Stimulated activated CD8-positive, alpha-beta memory T cell treated with anti-CD3 and anti-CD28 coated beads, Interleukin-7, amount 100 ng/mL, for 24 hours (primary cell): ENCODE results near the gene DNAJC18.
"Not testable (repeated sequence)": the region's sequence is repeated elsewhere in the genome, so short reads cannot be mapped to it uniquely, and the experiment has no call there.

Source experiments
- DNase-seq: peaks from one replicate; pipeline ENCODE4 v3.0.0-alpha.2; 2020; ENCODE audit warnings: low read depth

The DNAJC18 gene

DNA sequence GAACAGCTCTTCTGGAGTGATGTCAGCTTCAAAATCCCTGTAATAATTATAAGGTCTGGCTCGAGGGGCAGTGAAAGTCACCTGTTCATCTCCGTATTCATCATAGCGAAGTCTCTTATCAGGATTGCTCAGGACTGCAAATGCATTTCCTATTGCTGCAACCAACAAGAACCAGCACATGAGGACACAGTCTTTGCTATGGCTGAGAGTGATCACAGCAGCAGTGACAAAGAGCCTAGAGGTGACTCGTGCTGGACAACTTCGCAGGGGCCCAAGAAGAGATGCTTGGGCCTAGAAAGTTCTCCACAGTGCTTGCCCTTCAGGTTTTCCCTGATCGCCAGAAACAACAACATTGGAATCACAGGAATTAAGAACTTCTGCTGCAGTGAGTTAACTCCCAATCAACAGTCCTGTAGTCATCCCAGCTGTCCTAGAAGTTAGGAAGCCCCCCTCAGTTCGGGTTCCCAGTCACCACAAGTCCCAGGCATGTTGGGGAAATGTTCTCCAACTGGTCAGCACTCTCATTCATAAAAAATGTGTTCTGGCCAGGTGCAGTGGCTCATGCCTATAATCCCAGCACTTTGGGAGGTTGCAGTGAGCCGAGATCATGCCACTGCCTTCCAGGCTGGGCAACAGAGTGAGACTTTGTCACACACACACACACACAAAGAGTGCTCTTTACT, 13.0 kb downstream of the DNAJC18 start:
- no peak for DNase-seq

DNA sequence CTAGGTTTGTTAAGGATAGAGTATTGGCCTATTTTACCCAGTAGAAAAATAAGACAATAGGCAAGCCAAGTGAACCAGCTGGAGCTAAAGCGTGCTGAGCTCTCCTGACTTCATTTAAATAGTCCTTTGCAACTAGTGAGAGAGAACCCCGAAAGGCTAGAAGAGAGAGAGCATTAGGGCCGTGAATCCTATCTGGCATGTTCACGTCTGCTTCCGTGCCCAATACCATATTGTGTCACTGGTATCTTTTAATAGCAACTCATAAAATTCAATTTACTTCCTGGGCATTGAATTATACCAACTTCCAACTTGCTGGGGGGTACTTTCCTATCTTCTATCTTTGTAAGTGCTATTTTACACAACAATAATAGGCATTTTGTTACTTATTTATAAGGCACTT, 13.8 kb downstream of the DNAJC18 start:
- no peak for DNase-seq

DNA sequence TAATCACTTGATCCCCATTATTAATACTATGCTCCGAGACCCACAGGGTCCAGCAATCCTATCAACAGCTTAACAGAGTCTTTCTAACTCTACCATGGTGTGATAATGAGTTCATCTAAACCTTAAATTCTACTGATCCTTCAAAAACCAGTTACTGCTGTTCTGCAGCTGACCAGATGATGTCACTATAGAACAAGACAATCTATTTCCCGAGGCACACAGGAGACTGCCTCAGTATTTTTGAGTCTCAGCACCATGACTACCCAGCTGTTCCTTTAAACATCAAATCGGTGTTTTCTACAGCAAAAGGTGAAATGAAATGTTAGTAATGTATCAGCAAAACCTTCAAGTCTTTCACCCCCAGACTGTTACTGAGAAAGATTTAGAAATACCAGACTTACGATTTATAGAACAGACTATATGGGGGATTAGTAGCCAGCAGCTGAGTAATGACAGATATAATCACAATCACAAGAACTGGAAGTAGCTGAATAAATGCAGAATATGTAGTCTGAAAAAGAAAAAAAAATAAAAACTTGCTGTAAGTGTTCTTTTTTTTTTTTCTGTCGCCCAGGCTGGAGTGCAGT, 16.9 kb downstream of the DNAJC18 start:
- no peak for DNase-seq

DNA sequence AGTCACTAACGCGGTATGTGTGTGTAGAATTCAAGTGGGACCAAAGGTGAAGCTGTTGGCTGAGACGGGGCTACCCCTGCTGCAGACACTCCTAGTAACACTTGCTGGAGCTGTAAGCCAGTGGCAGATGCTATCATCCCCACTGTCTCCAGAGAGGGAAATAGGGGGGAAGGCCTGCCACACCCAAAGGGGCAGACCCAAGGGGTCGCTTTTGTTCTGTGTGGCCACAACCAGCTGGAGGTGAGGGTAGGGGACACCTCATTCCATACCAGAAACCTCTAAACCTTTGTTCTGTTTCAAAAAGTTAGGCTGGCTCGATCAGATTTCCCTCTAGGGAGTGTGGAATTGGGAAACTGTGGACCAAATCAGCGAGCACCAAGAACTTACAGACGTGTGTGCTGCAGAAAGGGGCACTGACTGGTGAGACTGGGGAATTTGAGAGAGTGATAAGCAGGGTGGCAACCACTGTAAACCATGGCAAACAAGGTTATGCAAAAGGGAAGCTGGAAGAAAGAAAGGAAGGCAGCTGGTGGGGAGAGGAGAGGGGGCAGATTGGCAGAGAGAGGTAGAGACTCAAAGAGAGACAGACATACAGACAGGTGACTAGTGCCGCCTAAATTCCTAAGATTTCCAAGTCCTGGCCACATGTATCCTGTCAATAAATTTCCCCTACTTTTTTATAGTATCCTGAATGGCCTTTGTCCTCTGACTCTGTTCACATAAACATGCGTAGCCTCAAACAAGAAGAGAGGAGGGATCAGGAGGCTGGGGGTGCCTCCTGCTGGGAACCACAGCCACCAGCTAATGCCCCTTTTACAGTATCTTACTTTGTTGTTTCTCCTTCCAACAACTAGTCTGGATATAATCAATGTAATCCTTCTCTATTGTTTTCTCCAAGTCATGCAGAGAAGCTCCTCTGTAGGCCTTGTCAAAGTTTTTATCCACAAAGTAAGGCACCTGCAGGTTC, 19.8 kb downstream of the DNAJC18 start:
- no peak for DNase-seq

DNA sequence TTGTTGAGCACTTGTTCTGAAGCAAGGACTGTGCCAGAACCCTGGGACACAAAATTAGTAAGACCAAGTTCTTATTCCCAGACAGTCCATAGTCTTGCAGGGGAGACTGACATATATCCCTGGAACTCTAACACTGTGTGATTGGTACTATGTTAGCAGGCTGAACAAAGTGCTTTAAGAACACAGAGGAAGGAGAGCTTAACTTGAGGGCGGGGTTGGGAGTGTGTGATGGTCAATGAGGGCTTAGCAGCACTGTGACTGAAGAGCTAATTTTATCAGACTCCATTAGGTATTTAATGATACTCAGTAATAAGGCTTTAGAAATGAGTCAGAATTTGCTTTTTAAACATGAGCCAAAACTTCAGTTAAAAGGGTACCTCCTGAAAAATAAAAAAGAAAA, 20.5 kb downstream of the DNAJC18 start:
- DNase-seq, result no peak

DNA sequence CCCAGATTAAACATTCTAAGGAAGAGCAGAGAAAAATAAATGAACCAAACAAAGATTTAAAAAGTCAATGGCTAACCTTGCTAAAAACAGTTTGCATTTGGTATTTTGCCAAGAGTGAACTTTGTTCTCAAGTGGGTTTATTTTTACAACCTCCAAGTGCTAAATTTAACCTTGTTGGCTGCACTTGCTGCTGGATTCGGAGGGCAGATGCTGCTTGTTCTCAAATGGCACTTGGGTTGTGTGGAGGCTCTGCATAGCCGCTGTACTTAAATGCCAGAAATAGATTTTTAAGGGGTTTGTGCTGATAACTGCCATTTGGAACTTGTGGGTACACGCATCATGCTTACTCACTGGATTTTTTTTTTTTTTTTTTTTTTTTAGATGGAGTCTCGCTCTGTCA, 22.1 kb downstream of the DNAJC18 start:
- DNase-seq, result no peak

DNA sequence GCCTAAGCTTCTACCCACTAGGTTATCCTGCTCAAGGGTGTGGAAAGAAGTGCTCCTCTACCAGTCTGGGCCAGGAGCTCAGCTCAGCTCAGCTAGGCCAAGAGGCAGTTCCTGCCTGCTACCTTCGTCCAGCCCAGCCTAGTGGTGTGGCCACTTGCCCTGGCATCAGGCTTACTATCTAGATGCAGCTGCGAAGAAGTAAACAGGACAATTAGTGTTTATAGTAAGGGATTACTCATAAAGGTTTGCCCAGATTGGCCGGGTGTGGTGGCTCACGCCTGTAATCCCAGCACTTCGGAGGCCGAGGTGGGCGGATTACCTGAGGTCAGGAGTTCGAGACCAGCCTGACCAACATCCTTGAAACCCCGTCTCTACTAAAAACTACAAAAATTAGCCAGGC, 22.7 kb downstream of the DNAJC18 start:
- no peak for DNase-seq

DNA sequence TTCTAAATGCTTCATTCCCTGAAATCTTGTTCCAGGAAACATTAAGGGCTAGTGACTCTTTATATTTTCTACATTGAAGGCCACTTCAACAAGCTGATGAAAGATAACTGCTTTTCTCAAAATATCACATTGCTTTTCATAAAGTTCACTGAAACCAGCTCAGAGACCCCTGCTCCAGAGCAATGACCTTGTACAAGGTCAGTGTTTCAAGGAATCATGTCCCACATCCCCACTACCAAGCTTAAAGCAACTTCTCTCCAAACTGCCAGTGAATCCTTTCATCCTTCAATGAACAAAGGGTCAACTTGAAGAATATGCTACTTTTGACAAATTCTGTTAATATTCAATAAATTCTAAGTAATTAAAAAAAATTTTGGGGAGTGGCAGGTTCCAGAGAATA, 23.5 kb downstream of the DNAJC18 start:
- DNase-seq, result no peak

DNA sequence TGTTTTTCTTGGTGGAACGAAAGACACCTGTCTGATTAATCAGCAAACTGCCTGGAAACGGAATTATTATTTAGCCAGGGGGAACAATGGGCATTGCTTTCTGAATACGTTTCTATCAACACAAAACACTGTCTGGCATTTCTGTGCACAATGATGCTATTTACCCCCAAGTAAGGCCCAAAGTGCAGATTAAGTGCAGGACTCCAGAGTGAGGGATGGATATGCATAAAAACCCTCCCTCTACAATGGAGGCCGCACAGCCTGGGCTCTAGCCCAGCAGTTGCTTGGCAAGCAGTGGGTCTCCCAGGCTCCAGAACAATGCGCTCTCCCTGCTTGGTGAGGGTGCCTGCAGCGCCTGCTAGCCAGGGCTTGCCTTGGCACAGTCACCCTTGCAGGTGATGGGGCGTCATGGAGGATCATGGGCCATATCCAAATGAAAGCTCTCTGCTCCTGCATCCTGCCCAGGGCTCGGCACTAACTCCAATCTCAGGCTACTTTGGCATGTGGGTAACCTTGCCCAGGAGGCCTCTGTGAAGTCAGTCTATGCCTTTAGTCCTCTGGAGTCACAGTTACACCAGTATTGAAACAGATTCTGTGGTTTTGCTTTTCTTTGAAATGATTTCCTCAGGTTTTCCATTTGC, 24.0 kb downstream of the DNAJC18 start:
- no peak for DNase-seq

DNA sequence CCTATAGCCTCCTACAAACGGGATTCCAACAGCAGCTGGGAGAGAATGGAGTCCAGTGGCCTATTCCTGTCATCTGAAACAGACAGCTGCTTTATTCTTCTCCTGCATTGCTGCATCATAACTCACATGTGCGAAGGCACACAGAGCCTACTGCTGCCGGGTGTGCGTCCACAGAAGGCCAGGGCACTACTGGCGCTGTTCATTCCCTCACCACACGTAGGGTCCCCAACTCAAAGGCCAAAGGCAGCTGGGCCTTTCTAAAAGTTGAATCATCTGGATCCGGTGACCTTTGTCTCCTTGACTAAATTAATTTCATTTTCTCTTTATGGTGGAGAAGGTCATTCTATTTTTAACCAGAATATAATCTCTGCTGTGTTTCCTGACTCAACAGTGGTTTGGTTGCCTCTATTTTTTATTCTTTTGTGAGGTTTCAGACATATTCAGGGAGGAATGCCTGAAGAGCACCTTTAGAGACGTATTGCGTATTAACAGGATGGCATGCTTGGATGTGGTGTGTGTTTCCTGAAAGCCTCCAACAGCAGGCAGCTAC, 24.7 kb downstream of the DNAJC18 start:
- no peak for DNase-seq

DNA sequence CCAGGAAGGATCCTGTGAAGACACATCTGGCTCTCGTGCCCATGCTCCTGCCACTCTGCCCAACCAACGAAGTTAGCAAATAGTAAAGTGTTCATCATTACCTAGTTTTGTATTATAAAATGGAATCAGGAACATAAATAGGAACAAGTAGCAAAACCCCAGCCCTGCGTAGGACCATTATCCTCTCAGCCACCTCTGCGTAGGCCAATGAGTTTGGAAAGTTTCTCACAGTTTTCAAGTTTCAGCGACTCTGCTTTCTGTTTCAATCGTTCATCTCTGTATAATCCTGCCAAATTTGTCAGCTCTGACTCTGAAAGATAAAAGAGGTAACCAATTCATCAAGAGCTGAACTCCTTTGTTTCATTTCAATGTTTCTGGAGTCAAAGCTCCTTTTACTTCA, 25.4 kb downstream of the DNAJC18 start:
- no peak for DNase-seq

DNA sequence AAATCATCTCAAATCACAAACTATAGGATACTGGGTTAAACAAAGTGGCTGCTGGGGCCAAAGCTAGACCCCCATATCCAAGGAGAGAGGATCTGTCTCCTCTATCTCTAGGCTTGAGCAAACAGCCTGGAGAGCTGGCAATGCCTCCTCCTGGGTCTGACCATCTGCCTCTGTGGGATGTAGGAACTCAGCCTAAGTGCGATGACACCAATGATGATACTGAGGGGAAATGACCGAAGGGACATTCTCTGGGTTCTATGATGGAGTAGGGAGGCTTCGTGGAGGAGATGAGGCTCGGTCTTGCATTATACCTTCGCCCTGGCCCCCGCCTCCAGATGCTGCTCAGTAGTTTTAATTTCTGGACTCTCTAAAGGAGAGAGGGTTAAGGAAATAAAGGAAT, 26.2 kb downstream of the DNAJC18 start:
- no peak for DNase-seq

DNA sequence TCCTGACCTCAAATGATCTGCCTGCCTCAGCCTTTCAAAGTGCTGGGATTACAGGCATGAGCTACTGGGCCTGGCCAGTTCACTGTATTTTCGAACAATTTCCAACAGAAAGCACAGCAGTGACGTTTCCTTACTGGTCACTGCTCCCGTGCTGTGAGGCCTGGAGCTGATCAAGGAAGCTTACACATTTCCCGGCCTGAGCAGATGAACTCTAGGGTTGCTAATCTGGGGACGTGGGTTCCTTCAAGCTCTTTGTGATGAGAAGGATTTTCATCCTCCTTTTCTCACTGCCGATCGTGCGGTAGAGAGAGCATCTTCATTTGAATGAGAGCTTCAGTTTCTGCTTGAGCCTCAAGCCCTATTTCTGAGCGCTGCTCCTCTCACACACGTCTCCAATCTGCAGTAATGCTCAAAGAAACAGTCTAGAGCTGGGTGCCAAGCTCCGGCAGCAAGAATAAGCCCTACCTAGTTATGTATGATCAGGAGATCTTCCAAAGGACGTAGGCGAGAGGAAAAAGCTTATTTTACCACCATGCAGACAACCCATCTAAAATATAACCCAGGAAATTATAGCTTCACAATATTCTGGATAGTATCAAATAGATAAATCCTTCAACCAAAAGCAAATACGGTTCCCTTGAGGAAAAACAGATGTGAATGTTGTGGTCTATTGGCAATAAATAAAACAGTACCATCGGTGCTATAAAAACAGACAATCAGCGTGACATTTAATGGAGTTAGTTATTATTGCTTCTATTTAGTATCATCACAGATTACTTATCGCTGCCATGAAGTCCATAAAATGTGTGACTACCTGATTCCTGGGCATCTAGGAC, 28.1 kb downstream of the DNAJC18 start:
- DNase-seq, result no peak

DNA sequence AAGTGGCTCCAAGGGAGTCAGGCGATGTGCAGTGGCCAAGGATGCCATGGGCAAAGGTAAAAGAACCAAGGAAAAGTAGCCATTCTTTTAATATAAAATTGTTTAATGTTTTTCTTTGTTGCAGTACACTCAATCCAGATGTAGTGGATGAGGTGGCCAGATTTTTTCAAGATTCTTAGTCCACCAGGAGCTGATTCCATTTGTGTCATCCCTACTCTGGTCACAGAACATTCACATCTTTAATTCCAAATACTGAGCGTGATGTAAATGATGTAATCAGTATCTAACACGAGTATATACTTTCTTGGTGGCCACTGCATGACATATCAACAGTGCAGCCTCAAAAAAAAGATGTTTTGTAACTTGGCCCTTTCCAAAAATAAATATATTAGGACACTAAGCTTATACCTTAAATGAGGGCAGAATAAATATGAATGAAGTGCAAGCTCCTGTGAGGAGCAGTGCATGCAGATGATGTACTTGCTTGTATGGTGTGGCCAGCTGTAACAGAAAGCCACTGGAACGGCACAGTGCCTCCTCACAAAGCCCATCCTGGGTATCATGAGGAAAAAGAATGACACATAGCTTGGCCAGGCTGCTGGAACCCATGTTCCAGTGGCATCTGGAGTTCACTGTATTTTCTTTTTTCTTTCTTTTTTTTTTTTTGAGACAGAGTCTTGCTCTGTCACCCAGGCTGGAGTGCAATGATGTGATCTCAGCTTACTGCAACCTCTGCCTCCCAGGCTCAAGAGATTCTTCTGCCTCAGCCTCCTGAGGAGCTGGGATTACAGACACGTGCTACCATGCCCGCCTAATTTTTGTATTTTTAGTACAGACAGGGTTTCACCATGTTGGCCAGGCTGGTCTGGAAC, 29.0 kb downstream of the DNAJC18 start:
- DNase-seq, result no peak

DNA sequence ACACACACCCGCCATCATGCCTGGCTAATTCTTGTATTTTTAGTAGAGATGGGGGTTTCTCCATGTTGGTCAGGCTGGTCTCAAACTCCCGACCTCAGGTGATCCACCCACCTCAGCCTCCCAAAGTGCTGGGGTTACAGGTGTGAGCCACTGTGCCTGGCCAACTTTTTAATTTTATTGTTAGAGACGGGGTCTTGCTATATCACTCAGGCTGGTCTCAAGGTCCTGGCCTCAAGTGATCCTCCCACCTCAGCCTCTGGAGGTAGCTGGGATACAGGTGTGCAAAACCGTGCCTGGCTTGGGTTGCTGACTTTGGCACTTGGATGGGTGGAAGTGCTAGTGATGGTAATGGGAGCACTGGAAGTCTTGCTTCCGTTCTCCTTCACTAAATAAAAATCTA, 30.2 kb downstream of the DNAJC18 start:
- DNase-seq, result not testable (repeated sequence)

DNA sequence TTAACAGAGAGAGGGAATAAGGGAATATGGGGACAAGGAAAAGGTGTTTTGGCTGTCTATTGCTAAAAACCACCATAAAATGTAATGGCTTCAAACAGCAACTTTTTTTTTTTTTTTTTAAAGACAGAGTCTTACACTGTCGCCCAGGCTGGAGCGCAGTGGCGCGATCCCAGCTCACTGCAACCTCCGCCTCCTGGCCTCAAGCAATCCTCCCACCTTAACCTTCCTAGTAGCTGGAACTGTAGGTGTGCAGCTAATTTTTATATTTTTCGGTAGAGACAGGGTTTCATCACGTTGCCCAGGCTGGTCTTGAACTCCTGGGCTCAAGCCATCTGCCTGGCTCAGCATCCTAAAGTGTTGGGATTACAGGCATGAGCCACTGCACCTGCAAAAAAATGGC, 31.1 kb downstream of the DNAJC18 start:
- no peak for DNase-seq

DNA sequence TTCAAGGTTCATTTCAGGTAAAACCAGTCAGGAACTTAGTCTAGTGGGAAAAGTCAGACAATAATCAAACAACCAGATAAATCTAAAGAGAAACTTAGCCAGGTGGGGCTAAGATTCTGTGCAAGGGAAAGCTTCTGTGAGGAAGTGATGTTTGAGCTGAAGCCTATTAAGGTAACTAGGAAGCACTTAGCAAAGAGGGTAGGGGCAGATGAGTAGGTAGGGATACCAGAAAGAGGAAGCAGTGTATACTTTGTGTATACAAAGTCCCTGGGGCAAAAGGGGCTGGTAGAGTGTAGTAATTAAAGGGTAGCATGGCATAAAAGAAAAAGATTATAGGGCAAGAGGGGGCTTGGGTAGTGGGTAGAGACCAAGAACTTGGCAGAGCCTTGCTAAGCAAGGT, 31.8 kb downstream of the DNAJC18 start:
- DNase-seq, result no peak

DNA sequence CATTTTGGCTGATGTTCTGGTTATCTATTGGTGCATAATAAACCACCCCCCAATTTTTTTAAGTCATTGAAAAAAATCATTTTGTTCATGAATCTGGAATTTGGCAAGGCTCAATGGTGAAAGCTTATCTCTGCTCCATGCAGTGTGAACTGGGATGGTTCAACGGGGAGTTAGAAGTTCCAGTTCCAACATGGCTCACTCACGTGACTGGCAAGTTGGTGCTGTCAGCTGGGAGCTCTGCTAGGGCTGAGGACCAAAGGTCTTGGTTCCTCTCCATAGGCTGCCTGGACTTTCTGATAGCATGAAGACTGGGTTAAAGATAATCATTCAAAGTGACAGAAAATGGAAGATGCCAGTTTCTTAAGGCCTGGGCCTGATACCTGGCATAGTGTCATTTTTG, 32.4 kb downstream of the DNAJC18 start:
- DNase-seq, result no peak

DNA sequence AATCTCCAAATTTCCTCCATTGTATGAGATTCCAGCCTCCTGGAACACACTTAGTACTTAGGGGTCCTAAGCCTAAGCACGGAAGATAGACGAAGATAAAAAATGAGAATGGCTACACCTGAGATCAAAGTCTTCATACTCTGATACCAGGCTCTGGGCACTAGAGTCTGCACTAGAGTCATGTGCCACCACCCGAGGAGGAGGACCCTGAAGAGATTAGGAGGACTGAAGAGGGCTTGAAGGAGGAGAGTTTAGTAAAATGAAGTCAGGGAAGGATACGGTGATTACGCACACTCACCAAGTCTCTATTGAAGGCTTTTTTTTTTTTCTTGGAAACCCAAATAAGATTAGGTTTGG, 34.9 kb downstream of the DNAJC18 start:
- DNase-seq, result no peak

DNA sequence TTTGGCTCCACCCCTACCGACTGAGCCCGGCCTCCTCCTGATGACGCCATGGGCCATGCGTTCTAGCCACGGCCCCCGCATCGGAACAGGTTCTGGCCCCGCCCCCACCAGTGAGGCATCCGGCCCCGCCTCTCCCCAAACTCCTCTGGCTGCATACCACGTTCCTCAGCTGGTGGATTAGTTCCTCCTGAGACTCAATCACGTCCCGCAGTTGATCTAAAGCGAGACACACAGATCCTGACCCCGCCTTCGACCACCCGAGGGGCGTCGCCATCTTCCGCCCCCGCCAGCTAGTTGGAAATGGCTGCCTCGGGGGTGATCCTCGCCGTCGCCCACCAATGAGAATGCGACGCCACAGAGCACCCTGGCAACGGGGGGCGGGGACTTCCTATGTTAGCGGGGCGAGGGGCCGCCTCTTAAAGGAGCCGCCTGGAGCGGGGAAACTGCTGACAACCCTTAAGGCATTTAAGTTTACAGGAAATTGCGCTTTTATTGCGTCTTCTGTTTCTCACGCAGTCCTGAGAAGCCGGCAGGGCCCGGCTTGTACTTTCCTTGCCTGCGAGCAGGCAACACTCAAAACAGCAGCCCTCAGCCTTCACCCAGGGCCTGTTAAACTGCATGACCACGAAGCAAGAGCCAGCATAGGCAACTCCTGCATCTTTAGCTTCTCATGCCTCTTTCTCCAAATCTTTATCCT, 35.4 kb downstream of the DNAJC18 start, which contains the start of gene SPATA24:
SPATA24 (minus strand) TSS at position 303 of the 697 bp plus-strand sequence; CDS start at position 274, 29 bp downstream.
- peak; percentile 97 for DNase-seq
